GM10248 (cell line): ENCODE data around the gene HDAC9.

Experiments
- CTCF ChIA-PET: fragments of 300-600 bp; sonication (Branson Sonifier 250); formaldehyde crosslinking; extraction: SDS; loops from one replicate; lab custom pipeline; 2021; ENCODE audit warnings: antibody characterized with exemption; lab: Yijun Ruan, JAX
- POLR2A ChIA-PET: fragments of 350-650 bp; sonication (Branson Sonifier 250); formaldehyde crosslinking; extraction: SDS; loops from one replicate; lab custom pipeline; 2020; ENCODE audit warnings: antibody characterized with exemption; lab: Yijun Ruan, JAX
- DNase-seq: peaks from one replicate; pipeline ENCODE4 v3.0.0; 2012; ENCODE audit errors: extremely low spot score
- TF ChIP-seq, protein P1 (sequence below): IDR thresholded peaks from 2 replicates; pipeline ENCODE4 v1.5.1; 2012; ENCODE audit warnings: mild to moderate bottlenecking, low read depth; ENCODE audit errors: extremely low read depth, missing control alignments, control extremely low read depth

HDAC9 gene

GRCh38 chr7:18515067-18515466, 19.5 kb downstream of the HDAC9 start:
- CTCF ChIA-PET: interaction anchor here (0.7 to 2.5 kb wide), 2 partner anchors 9 to 15 kb away, joined by 3 to 9 read pairs; no protein-coding TSS in a partner anchor
- POLR2A ChIA-PET: no interaction called here
- DNase-seq: no peak
- TF ChIP-seq, protein P1, sequence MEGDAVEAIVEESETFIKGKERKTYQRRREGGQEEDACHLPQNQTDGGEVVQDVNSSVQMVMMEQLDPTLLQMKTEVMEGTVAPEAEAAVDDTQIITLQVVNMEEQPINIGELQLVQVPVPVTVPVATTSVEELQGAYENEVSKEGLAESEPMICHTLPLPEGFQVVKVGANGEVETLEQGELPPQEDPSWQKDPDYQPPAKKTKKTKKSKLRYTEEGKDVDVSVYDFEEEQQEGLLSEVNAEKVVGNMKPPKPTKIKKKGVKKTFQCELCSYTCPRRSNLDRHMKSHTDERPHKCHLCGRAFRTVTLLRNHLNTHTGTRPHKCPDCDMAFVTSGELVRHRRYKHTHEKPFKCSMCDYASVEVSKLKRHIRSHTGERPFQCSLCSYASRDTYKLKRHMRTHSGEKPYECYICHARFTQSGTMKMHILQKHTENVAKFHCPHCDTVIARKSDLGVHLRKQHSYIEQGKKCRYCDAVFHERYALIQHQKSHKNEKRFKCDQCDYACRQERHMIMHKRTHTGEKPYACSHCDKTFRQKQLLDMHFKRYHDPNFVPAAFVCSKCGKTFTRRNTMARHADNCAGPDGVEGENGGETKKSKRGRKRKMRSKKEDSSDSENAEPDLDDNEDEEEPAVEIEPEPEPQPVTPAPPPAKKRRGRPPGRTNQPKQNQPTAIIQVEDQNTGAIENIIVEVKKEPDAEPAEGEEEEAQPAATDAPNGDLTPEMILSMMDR: no peak

- ChIA-PET POLR2A (no interaction called here), CTCF (interaction anchor here (1.0 to 4.4 kb wide), 5 partner anchors 9 to 165 kb away, joined by 3 to 30 read pairs (median 4); no protein-coding TSS in a partner anchor)
- TF ChIP-seq, protein P1: no peak
- DNase-seq: no peak
Measured at GRCh38 chr7:18517646-18518045, 22.1 kb downstream of the HDAC9 start.

GRCh38 chr7:18518555-18518954, 23.0 kb downstream of the HDAC9 start:
- CTCF ChIA-PET: interaction anchor here (1.4 to 4.4 kb wide), 3 partner anchors 10 to 13 kb away, joined by 4 to 30 read pairs (median 5); no protein-coding TSS in a partner anchor
- POLR2A ChIA-PET: no interaction called here

DNA sequence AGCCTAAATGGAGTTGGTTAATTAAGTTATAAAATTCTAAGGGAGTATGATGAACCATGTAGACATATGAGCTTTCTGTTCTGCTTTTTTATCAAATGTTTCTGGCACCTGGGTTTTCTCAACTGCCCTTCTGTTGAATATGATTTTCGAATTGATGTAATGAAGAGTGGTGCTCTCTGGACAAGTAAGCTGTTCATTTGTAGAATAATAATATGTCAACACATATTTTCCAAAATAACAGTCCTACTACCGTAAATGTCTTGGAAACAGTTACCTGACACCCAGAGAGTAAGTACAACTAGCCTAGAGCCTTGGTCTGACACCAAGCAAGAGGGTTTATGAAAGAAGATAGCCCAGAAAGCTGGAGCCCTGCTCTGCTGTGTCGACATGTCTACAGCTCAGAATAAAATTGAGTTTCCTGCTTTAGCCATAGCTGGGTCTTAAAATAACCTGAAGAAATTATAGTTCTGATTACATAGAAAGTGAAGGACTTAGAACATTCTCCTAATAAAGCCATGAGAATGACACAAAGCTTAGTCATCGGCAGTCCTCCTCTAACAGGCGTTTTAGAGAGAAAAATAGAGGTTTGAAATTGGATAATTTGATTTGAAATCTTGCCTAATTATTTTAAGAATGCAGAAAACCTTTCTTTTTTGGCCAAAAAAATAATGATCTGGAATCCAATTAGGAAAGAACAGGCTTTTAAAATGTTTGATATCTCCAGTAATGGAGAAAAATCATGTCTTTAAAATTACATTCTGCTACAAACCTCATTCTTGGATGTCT, 25.1 kb downstream of the HDAC9 start:
- TF ChIP-seq, protein P1: no peak
- ChIA-PET CTCF (interaction anchor here (1.1 to 4.4 kb wide), 7 partner anchors 10 to 26 kb away, joined by 4 to 30 read pairs (median 5); partner anchors contain the start of gene HDAC9), POLR2A (interaction anchor here (1.9 kb wide), 1 partner anchor 11 kb away, joined by 7 read pairs; no protein-coding TSS in a partner anchor)
- DNase-seq: no peak

More at GRCh38 chr7:18518555-18518954, 23.0 kb downstream of the HDAC9 start:
- no peak for DNase-seq
- TF ChIP-seq, protein P1: no peak

DNA sequence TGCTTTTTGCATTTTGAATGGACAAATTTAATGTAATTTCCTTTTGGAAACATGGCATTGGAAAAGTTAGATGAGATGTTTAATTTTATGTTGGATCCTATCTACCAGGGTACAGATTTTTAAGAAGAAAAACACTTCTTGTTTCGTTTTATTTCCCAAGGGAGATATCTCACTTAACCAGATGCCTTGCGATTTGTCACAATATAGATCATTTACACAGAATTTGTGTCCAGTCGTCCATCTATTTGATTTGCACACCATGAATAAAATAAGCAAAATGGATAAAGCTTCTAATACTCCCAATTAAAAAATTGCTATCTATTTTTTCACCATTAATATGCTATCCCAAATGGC, 25.7 kb downstream of the HDAC9 start:
- POLR2A ChIA-PET: interaction anchor here (1.9 kb wide), 1 partner anchor 12 kb away, joined by 7 read pairs; no protein-coding TSS in a partner anchor
- TF ChIP-seq, protein P1: no peak
- DNase-seq: no peak
- CTCF ChIA-PET: interaction anchor here (1.3 to 4.4 kb wide), 8 partner anchors 9 to 26 kb away, joined by 3 to 30 read pairs (median 5); partner anchors contain the start of gene HDAC9

DNA sequence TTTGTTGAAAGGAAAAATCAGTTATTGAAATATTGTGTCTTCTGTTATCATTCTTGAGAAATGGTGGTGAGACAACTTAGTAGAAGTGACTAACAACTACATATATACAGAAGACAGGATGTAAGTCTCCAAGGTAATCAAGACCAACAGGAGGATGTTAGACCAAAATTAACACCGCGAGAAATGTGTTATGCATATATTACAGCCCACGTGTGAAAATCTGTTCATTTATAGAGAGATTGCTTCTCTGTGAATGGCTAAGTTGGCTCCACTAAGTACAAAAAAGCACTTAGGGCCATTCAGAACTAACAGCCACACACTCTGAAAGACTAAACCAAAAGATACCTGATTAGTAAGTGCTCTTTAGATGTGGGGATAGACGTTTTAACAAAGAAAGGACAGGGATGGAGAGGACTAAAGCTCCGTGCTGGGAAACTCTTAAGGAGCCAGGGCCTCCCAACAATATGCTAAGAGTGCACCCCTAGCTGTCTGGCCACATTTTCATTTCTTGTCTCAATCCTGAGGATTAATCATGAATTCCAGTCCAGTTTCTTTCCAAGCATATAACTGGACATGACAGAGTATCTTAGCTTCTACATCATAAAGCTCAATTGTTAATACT, 26.5 kb downstream of the HDAC9 start:
- peak; percentile 18 for DNase-seq
- ChIA-PET POLR2A (interaction anchor here (0.7 kb wide), 2 partner anchors 1648 to 1777 kb away, joined by 3 to 5 read pairs; no protein-coding TSS in a partner anchor), CTCF (interaction anchor here (0.9 to 2.2 kb wide), 7 partner anchors 8 to 170 kb away, joined by 3 to 8 read pairs (median 4); no protein-coding TSS in a partner anchor)
- TF ChIP-seq, protein P1: no peak
